GM18873 (cell line): ENCODE data around the gene GARIN5B.

Experiments
- ATAC-seq: cut with Tn5 transposase; IDR thresholded peaks from one replicate; pipeline ENCODE4 v1.9.1; 2021; ENCODE audit warnings: mild to moderate bottlenecking, moderate library complexity, moderate number of reproducible peaks; ENCODE audit not compliant: unreplicated experiment, low FRiP score

Gene GARIN5B

GRCh38 chr19:55372316-55373081, 9.4 kb upstream of the GARIN5B start:
- ATAC-seq: no peak

GRCh38 chr19:55370305-55370988, 7.4 kb upstream of the GARIN5B start, which contains the start of gene IL11:
TSS of gene IL11 (minus strand) at chr19:55370463. CDS start at chr19:55370310, 153 bp downstream.
- ATAC-seq: no peak

DNA sequence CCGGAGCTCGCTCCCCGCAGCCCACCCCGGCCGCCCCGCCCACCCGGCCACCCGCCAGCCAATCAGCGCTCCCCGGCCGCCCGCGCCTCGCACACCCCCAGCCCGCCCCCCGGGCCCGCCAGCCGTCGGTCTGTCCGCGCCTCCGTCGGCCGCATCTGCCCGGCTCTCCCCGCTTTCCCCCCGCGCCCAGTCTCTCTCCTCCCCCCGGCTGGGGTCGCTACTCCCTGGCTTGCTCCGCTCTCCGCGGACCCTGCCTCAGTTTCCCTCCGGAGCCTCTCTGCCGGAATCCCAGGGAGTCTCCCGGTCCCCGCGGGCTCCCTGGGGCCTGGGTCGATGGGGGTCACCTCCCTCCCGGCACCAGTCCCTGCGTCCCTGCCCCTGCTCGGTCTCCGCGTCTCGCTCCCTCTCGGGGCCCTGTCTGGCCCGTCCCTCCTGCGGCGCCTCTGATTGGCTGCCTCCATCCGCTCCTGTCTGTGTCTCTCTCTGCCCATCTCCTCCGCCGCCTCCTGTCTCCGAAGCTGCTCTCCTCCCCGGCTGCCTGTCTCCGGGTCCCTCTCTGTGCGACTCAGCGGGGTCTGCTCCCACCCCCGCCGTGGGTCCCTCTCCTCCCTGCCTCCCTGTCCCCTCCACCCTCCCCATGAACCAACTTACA, 6.7 kb upstream of the GARIN5B start:
- ATAC-seq: no peak

- ATAC-seq: no peak
These were observed 5.9 kb upstream of the GARIN5B start for GRCh38 chr19:55368701-55369563.

GRCh38 chr19:55368106-55368505, 5.0 kb upstream of the GARIN5B start:
- ATAC-seq: no peak

- no peak for ATAC-seq
These were observed 3.7 kb upstream of the GARIN5B start for GRCh38 chr19:55366790-55367189.

- no peak for ATAC-seq
These were observed 2.9 kb upstream of the GARIN5B start for GRCh38 chr19:55365964-55366363.

DNA sequence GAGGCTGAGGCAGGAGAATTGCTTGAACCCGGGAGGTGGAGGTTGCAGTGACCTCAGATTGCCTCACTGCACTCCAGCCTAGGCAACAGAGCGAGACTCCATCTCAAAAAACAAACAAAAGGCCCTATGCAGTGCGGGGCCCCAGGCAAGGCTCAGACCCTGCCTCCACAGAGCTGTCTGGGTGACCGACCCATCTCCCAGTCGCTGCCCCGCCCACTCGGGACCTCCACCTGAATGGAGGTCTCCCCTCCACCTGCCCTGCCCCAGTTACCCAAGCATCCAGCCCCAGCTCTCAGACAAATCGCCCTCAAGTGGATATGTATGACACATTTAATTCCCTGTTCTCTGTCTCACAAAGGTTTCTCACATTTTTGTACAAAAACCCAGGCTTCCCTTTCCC, 2.2 kb upstream of the GARIN5B start:
- ATAC-seq: no peak

DNA sequence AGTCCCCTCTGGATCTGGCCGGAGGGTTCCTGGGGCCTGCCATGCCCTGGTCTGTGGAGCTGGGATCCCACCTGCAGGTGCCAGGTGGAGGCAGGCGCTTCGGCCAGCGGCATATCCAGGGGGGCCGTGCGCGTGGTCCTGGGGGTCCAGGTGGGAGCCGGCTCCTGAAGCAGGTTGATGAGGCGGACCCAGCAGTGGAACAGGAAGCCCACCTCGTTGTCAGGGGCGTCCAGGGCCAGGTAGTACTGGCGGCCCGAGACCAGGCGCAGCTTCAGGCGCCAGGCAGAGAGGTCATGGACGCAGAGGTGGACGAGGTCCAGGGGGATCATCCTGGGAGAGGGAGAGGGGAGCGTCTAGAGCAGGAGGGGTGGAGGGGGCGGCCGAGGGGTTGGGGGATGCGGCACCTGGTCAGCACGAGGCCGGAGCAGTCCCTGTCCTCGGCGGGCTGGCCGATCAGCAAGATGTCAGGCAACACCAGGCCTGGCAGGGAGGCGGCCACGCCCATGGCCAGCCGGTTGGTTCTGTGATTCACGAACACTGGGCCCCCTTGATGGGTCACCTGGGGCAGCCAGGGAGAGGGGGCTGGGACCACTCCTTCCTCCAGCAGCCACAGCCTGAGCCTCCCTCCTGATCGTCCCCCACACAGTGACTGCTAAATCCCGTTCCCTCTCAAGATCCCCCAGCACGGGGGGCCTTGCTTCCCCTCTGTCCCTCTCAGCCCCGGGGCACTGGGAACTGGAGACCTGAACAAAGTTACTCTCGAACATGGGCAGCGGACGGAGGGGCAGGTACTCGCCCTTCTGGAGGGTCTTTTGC, 678 bp downstream of the GARIN5B start:
- ATAC-seq: no peak

- ATAC-seq: no peak
These were observed 2.2 kb downstream of the GARIN5B start for GRCh38 chr19:55360902-55361301.

DNA sequence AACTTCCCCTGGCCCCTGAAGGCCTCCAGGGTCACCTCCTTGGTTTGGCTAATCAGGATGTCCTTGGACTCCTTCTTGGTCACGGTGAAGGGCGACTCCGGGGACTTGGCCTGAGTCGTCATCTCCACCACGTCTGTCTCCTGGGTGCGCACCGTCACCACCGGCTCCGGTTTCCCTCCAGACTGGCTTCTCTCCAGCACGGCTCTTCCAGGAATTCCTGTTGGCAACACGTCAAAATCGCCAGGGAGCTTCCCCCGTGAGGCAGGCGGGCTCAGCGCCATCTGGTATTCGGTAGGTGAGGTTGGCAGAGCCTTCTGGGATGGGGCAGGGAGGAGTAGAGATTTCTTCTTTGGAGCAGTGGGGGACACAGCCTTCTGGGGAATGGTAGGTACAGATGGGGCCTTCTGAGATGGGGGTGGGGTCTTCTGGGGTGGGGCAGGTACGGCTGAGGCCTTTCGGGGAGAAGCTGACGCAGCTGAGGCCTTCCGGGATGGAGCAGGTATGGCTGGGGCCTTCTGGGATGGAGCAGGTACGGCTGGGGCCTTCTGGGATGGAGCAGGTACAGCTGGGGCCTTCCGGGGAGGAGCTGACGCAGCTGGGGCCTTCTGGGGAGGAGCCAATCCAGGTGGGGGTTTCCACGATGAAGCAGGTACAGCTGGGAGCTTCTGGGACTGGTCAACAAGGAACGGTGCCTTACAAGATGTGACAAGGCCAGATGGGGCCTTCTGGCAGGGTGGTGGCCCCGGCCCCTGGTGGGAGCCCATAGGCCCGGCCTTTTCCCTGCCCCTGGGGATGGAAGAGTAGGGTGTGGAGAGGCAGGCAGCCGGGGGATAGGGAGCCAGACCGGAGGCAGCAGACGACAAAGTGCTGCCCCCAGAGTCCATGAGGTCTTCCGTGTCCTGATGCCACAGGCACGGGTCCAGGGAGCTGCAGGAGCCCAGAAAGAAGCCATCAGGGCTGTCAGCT, 3.8 kb downstream of the GARIN5B start:
- no peak for ATAC-seq

- ATAC-seq: no peak
These were observed 4.6 kb downstream of the GARIN5B start for GRCh38 chr19:55358493-55358892.

DNA sequence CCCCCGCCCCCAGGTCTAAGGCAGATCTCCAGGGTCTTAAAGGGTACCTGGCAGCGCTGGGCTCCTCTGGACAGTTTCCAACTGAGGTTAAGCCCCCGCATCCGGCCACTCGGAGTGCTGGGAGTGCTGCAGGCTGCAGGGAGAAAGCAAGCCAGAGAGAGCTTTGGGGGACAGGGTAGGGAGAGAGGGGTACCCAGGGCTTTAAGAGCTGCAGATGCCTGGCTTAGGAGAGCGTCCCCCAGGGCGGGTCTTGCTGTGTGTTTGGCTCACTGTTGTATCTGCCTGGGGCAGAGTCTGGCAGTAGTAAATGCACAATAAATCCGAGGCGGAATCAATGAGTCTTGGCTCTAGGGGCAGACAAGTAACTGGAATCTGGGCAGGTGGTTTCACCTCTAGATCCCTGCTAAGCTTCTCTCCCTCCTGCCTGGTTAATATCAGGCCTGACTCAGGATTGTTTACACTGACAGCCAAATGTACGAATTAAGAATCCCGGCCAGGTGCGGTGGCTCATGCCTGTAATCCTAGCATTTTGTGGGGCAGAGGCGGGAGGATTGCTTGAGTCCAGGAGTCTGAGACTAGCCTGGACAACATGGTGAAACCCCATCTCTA, 7.7 kb downstream of the GARIN5B start:
- no peak for ATAC-seq

DNA sequence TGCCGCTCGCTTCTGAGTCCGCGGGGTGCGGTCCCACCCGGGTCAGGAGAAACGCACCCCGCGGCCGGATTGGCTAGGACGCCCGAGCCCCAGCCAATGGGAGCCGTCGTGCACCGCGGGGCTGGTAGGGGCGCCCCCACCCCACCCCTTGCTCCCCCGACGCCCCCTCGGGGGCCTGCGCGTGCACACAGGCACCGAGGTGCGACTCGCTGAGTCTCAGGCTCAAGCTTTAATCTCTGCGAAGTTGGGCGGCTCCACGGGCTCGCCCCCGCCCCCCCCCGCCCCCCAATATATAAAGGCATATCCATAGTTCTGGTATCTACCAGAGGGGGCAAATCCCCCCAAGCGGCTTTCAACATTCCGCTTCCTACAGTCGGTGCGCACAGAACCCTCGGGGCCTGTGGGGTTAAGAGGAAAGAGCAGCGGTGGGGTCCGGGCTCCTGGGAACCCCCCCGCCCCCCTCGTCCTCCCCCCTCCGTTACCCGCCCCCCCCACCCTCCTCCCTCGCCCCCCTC, 8.3 kb downstream of the GARIN5B start, which contains the start of gene COX6B2:
Gene COX6B2, minus strand, starts transcription at position 22 of the 515 bp plus-strand sequence. CDS start 198 bp downstream, outside the sequence.
- ATAC-seq: no peak

DNA sequence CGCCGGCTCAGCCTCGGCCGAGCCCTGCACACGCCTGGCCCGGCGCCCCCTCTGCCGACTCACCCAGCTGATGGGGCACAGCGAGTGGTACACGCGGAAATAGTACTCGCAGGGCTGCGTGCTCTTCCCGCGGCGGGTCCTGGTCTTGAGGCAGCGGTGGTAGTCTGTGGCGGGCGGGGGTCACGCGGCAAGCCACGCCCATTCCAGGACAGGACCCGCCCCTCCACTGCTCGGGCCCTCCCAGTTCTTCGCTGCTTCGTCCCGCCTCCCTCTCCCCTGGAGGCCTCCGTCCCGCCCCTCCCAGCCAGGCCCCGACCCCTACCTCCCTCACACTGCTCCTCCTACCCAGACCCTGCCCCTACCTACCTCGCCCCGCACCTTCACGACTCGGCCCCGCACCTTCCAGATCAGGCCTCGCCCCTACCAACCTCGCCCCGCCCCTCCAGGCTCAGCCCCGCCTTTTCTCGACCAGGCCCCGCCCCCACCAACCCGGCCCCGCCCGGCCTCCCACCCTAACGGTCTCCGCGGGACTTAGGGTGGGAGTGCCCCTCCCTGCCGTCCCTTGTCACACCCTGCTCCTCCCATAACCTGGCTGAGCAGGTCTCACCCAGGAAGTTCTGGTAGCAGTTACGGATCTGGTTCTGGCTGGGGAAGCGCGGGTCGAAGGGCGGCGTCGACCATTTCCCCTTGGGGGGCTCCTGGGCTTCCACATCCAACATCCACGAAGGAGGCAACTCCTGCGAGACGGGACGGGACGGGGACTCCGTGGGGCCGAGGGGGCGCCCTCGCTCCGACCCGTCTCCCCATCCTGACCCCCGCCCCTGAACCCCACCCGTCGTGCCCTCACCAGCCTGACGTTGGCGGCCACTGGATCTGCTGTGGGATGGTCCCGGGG, 9.0 kb downstream of the GARIN5B start:
- ATAC-seq: no peak

DNA sequence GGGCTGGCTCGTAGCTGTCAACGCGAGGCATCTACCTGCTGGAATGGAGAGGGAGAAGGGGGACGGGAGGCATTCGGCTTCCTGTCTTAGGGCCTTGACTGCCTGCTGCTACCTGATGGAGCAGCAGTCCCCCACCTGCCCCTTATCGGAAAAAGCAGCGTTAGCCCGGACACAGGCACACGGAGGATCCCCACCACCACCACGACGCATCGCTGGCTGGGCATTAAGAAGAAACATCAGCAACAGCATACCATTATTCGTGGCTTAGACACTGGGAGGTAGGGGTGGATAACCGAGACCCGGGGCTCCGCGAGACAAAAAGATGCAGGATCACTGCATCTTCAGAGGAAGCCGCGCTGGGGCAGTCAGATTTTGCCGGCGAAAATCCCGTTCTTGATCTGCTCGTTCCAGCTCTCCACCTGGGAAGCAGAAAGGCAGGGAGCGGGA, 9.7 kb downstream of the GARIN5B start:
- ATAC-seq: no peak
